NCI-H1436 treated with DMSO at 0.1 percent for 48 hours (cell line): ENCODE data around the gene GARRE1.
"Not testable (repeated sequence)": the region's sequence is repeated elsewhere in the genome, so short reads cannot be mapped to it uniquely, and the experiment has no call there.

ENCODE experiments used
- DNase-seq: peaks from one replicate; lab custom pipeline; 2025; lab: John Stamatoyannopoulos, UW

GARRE1 gene

GRCh38 chr19:34254046-34254697, at the start of gene GARRE1:
Gene GARRE1, plus strand, starts transcription at chr19:34254554. Its CDS starts 45,920 bp downstream, at chr19:34300474.
- DNase-seq, result peak; percentile 14

GRCh38 chr19:34205324-34205723, 49.0 kb upstream of the GARRE1 start:
- not testable (repeated sequence) for DNase-seq

- DNase-seq, result no peak
These were observed 46.0 kb upstream of the GARRE1 start for GRCh38 chr19:34208291-34208884.

- DNase-seq, result no peak
These were observed 44.6 kb upstream of the GARRE1 start for GRCh38 chr19:34209726-34210125.

GRCh38 chr19:34213283-34213682, 41.1 kb upstream of the GARRE1 start:
- no peak for DNase-seq

GRCh38 chr19:34214040-34214439, 40.3 kb upstream of the GARRE1 start:
- DNase-seq, result no peak

GRCh38 chr19:34215006-34215665, 39.2 kb upstream of the GARRE1 start:
- DNase-seq, result no peak

GRCh38 chr19:34215666-34216038, 38.7 kb upstream of the GARRE1 start:
- no peak for DNase-seq

- not testable (repeated sequence) for DNase-seq
These were observed 37.6 kb upstream of the GARRE1 start for GRCh38 chr19:34216745-34217219.

- peak; percentile 36 for DNase-seq
These were observed 36.2 kb upstream of the GARRE1 start for GRCh38 chr19:34217952-34218817.

GRCh38 chr19:34218818-34219164, 35.6 kb upstream of the GARRE1 start:
- DNase-seq, result no peak

GRCh38 chr19:34220472-34221063, 33.8 kb upstream of the GARRE1 start:
- peak; percentile 5 for DNase-seq

GRCh38 chr19:34222386-34222785, 32.0 kb upstream of the GARRE1 start:
- no peak for DNase-seq

- DNase-seq, result no peak
These were observed 29.2 kb upstream of the GARRE1 start for GRCh38 chr19:34224996-34225658.

GRCh38 chr19:34225659-34226015, 28.7 kb upstream of the GARRE1 start:
- no peak for DNase-seq

GRCh38 chr19:34226036-34226435, 28.3 kb upstream of the GARRE1 start:
- DNase-seq, result no peak

- DNase-seq, result no peak
These were observed 26.0 kb upstream of the GARRE1 start for GRCh38 chr19:34228347-34228746.

- DNase-seq, result no peak
These were observed 25.6 kb upstream of the GARRE1 start for GRCh38 chr19:34228762-34229161.

GRCh38 chr19:34229721-34230120, 24.6 kb upstream of the GARRE1 start:
- no peak for DNase-seq

- DNase-seq, result no peak
These were observed 23.5 kb upstream of the GARRE1 start for GRCh38 chr19:34230820-34231219.

GRCh38 chr19:34231439-34231838, 22.9 kb upstream of the GARRE1 start:
- no peak for DNase-seq
